Measurements from ENCODE around the gene PCNT.

- TF ChIP-seq CTCF (IDR thresholded peaks at IDR 0.05; ENCODE audit: low read depth, low read length, poor library complexity, severe bottlenecking) (no peak), EZH2phosphoT487 (IDR thresholded peaks at IDR 0.05; ENCODE audit: borderline replicate concordance, low read length) (no peak)
Measured at GRCh38 chr21:46317710-46318463, 6.1 kb upstream of the PCNT start.

All from DOHH2 (cell line).